Gastroesophageal sphincter (tissue), 4 donors: ENCODE measurements around the gene ABLIM2. TPM values are rescaled to one million over a fixed set of nuclear protein-coding genes. Genes with fewer than 3 reads are reported as not detected.
A peak's percentile ranks its signal among the peaks of the same experiment; 100 is the strongest.

Experiments used
- ATAC-seq: fragments of 150-250 bp; one replicate; pipeline ENCODE4 v1.9.1; 2016; ENCODE audit warnings: mild to moderate bottlenecking, moderate library complexity
- H3K27ac ChIP-seq, 4 donors: fragments of 200-600 bp; sonication (generic) in 3 of 4; 1 replicate in 3 of 4; 2 replicates in 1 of 4; pipeline ENCODE4 v1.5.1; 2016 to 2019
- H3K27me3 ChIP-seq: fragments of 200-600 bp; sonication (generic); one replicate; pipeline ENCODE4 v1.5.1; 2019
- H3K36me3 ChIP-seq, 2 donors: fragments of 200-600 bp; sonication (generic); one replicate each; pipeline ENCODE4 v1.5.1; 2019; ENCODE audit warnings: control low read depth in 1 of 2
- H3K4me1 ChIP-seq, 3 donors: fragments of 200-600 bp; sonication (generic); 1 replicate in 2 of 3; 2 replicates in 1 of 3; pipeline ENCODE4 v1.5.1; 2016 to 2019; ENCODE audit warnings: control low read depth in 2 of 3
- H3K4me3 ChIP-seq, 2 donors: fragments of 200-600 bp; sonication (generic); one replicate each; pipeline ENCODE4 v1.5.1; 2019; ENCODE audit warnings: mild to moderate bottlenecking in 1 of 2, moderate library complexity in 1 of 2
- H3K9me3 ChIP-seq, 3 donors: fragments of 200-600 bp; sonication (generic); one replicate each; pipeline ENCODE4 v1.5.1; 2017 to 2019; ENCODE audit warnings: control low read depth in 2 of 3
- EP300 ChIP-seq: sonication (generic); formaldehyde crosslinking; IDR thresholded peaks from one replicate; pipeline ENCODE4 v1.6.1; 2017; ENCODE audit warnings: antibody characterized with exemption, mild to moderate bottlenecking
- POLR2A ChIP-seq, 2 donors: fragments of 450-650 bp; IDR thresholded peaks; one replicate each; pipeline ENCODE4 v1.6.1; 2017; ENCODE audit warnings: antibody characterized with exemption in 2 of 2, mild to moderate bottlenecking in 2 of 2, moderate library complexity in 1 of 2
- POLR2AphosphoS5 ChIP-seq: sonication (generic); formaldehyde crosslinking; IDR thresholded peaks from one replicate; pipeline ENCODE4 v1.6.1; 2017; ENCODE audit warnings: antibody characterized with exemption
- WGBS, 2 donors: methylation state at CpG; one replicate each; pipeline ENCODE4 v1.1.5; 2018; ENCODE audit warnings: low coverage in 1 of 2; 5-methylcytosine and 5-hydroxymethylcytosine counted together
- total RNA-seq, 4 donors: library from RNA; depleted of rRNA; stranded (reverse); fragments of >200 nt; gene quantifications; one replicate each; pipeline ENCODE4 v1.1.0, GENCODE V29; 2016
- TF ChIP-seq, protein P1 (sequence below), 4 experiments: fragments of 200-600 bp in 2 of 4; fragments of 450-650 bp in 2 of 4; sonication (generic) in 1 of 4; IDR thresholded peaks; one replicate each; pipeline ENCODE4 v1.5.1; 2017 to 2019; ENCODE audit warnings: antibody characterized with exemption in 4 of 4, mild to moderate bottlenecking in 2 of 4, moderate library complexity in 2 of 4

Gene ABLIM2
- total RNA-seq, 4 donors from 2014 or later: 5.0 to 13.5 (median 8.0) TPM

- Histone ChIP-seq H3K4me1 (peaks cover 0 to 62% (median 28%) of the 10 kb centered on the region in 3 donors), H3K27me3 (no peaks in the 10 kb centered on the region), H3K4me3 (no peak overlapping the region), H3K36me3 (no peaks in the 10 kb centered on the region), H3K9me3 (no peaks in the 10 kb centered on the region), H3K27ac (peak overlapping the region in 3 of 4 donors; percentile 47 to 59 (median 57))
- WGBS, 2 donors: 58 to 68% methylated on average over 3 to 4 of the region's 5 CpGs
- no peak for ATAC-seq
- TF ChIP-seq, protein P1, sequence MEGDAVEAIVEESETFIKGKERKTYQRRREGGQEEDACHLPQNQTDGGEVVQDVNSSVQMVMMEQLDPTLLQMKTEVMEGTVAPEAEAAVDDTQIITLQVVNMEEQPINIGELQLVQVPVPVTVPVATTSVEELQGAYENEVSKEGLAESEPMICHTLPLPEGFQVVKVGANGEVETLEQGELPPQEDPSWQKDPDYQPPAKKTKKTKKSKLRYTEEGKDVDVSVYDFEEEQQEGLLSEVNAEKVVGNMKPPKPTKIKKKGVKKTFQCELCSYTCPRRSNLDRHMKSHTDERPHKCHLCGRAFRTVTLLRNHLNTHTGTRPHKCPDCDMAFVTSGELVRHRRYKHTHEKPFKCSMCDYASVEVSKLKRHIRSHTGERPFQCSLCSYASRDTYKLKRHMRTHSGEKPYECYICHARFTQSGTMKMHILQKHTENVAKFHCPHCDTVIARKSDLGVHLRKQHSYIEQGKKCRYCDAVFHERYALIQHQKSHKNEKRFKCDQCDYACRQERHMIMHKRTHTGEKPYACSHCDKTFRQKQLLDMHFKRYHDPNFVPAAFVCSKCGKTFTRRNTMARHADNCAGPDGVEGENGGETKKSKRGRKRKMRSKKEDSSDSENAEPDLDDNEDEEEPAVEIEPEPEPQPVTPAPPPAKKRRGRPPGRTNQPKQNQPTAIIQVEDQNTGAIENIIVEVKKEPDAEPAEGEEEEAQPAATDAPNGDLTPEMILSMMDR (IDR thresholded peaks at IDR 0.05): no peak
- TF ChIP-seq POLR2A (IDR thresholded peaks at IDR 0.05): no peak
- TF ChIP-seq EP300: no peak
- no peak for TF ChIP-seq POLR2AphosphoS5
Measured at GRCh38 chr4:7964459-7964858, 194.2 kb downstream of the ABLIM2 start.

- Histone ChIP-seq H3K27me3 (no peaks in the 10 kb centered on the region), H3K36me3 (no peaks in the 10 kb centered on the region), H3K4me1 (peaks cover 0 to 62% (median 24%) of the 10 kb centered on the region in 3 donors), H3K9me3 (no peaks in the 10 kb centered on the region), H3K4me3 (no peak overlapping the region), H3K27ac (no peak overlapping the region)
- TF ChIP-seq POLR2AphosphoS5: no peak
- no peak for TF ChIP-seq EP300
- no peak for TF ChIP-seq POLR2A (IDR thresholded peaks at IDR 0.05)
- TF ChIP-seq, protein P1 (IDR thresholded peaks at IDR 0.05): no peak
- WGBS, 2 donors: no CpG with 5 or more reads among the region's 12 CpGs
- no peak for ATAC-seq
Measured at GRCh38 chr4:7963691-7964090, 194.9 kb downstream of the ABLIM2 start.

DNA sequence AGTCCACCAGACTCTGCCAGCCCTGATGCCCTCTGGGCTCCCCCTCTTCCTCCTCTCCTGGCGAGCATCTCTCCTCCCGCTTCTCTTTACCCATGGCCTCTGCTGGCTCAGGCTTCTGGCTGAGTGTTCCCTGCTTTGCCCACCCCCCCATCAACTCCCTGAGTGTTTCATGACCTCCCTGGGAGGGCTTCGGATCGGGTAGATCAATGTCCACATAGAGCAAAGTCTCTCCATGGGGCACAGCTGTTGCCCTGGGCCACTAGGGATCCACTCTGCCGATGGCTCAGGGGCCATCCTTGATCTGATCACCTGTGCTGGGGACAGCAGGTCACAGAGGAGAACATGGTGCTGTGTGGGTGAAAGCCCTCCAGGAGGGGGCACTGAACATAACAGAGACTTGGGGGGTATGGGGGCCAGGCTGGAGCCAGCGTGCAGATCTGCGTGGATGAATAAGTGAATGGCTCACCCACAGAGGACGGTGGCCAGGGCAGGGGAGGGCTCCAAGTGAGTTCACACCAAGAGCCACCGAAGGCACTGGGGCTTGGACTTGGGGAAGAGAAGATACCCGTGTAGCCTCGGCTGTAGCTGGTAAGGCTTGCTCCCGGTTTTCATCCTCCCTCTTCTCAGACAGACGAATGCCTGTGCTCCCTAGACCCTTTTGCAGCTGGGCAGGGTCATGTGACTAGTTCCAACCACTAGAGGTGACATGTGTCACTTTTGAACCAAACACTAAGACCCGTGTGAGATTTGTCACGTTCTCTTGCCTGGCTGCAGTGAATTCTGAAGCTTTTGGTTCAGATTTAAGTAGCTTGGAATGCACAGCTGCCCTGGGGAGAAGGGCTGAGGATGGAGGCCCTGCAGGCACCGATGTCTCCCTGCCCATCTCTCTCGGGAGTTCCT, 195.8 kb downstream of the ABLIM2 start:
- 86 to 90% methylated on average over 7 to 9 of the region's 17 CpGs for WGBS, 2 donors
- Histone ChIP-seq H3K4me3 (no peak overlapping the region), H3K27me3 (no peaks in the 10 kb centered on the region), H3K36me3 (no peaks in the 10 kb centered on the region), H3K4me1 (peaks cover 0 to 56% (median 23%) of the 10 kb centered on the region in 3 donors), H3K27ac (no peak overlapping the region), H3K9me3 (no peaks in the 10 kb centered on the region)
- ATAC-seq: no peak
- TF ChIP-seq EP300 (no peak), POLR2A (IDR thresholded peaks at IDR 0.05) (no peak), POLR2AphosphoS5 (no peak)
- TF ChIP-seq, protein P1 (IDR thresholded peaks at IDR 0.05): no peak

- H3K36me3 ChIP-seq: no peaks in the 10 kb centered on the region
- no peaks in the 10 kb centered on the region for H3K27me3 ChIP-seq
- no peaks in the 10 kb centered on the region for H3K9me3 ChIP-seq
- peak overlapping the region; percentile 27 to 89 (median 86) for H3K27ac ChIP-seq
- peak; percentile 78 for TF ChIP-seq POLR2AphosphoS5
- TF ChIP-seq, protein P1 (IDR thresholded peaks at IDR 0.05): no peak
- peaks cover 0 to 63% (median 20%) of the 10 kb centered on the region in 3 donors for H3K4me1 ChIP-seq
- 21 to 23% methylated on average over 10 to 12 of the region's 19 CpGs for WGBS, 2 donors
- H3K4me3 ChIP-seq: no peak overlapping the region
- ATAC-seq: peak; percentile 82
Measured at GRCh38 chr4:7960790-7961655, 197.6 kb downstream of the ABLIM2 start.
